Skeletal muscle satellite cell (primary cell): Measurements from ENCODE around the gene TRIOBP.

Source experiments
- H3K27me3 ChIP-seq: 2 replicates; pipeline ENCODE4 v1.7.0; 2013; ENCODE audit warnings: low read length; ENCODE audit not compliant: control insufficient read depth, insufficient read depth
- H3K36me3 ChIP-seq: 2 replicates; pipeline ENCODE4 v1.7.0; 2013; ENCODE audit warnings: mild to moderate bottlenecking, control low read depth, low read length; ENCODE audit not compliant: insufficient read depth
- H3K4me1 ChIP-seq: 2 replicates; pipeline ENCODE4 v1.7.0; 2013; ENCODE audit warnings: low read length; ENCODE audit not compliant: control insufficient read depth, insufficient read depth
- H3K4me2 ChIP-seq: 2 replicates; pipeline ENCODE4 v1.7.0; 2013; ENCODE audit warnings: mild to moderate bottlenecking, low read length
- H3K4me3 ChIP-seq: 2 replicates; pipeline ENCODE4 v1.7.0; 2013; ENCODE audit warnings: low read length
- H3K9ac ChIP-seq: 2 replicates; pipeline ENCODE4 v1.7.0; 2013; ENCODE audit warnings: mild to moderate bottlenecking, low read depth, low read length, moderate library complexity
- H3K9me3 ChIP-seq: replicated peaks from 2 replicates; pipeline ENCODE4 v1.7.0; 2013; ENCODE audit warnings: mild to moderate bottlenecking, control low read depth, low read length

TRIOBP gene

DNA sequence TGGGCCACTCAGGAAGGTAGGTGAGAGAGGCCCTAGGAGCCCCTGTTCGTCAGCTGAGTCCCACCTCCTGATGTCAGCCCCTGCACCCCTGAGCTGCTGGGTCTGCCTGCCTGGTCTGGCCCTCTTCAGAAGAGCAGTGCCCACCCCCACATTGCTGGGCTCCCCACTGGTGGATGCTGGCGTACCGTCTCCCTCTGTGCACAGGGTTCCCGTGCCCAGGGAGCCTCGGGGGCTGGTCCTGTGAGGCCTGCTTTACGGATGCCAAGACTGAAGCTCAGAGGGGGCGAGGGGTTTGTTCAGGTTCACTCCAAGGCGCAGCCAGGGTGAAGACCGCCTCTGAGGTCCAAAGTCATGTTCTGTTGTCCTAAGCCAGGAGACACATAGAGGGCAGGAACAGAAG lies 66.2 kb downstream of the TRIOBP start:
- Histone ChIP-seq H3K9me3 (no peaks in the 10 kb centered on the region), H3K4me1 (no peaks in the 10 kb centered on the region), H3K4me2 (no peak overlapping the region), H3K9ac (no peak overlapping the region), H3K27me3 (no peaks in the 10 kb centered on the region), H3K36me3 (peaks cover 84% of the 10 kb centered on the region), H3K4me3 (no peak overlapping the region)

DNA sequence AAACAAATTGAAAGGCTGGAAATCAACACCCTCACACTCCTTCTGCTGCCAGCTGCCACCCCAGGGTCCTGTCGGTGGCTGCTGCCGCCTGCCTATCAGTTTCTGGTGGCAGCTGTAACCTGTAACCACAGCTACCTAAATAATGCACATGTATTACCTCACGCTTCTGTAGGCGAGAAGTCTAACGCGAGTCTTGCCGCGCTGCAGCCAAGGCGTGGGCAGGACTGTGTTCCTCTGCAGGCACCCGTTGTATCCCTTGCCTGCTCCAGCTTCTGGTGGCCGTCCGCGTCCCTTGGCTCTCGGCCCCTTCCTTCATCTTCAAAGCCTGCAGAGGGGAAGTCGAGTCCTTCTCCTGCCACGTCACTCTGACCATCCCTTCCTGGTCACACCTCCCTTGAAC lies 66.8 kb downstream of the TRIOBP start:
- Histone ChIP-seq H3K36me3 (peaks cover 83% of the 10 kb centered on the region), H3K27me3 (no peaks in the 10 kb centered on the region), H3K9me3 (no peaks in the 10 kb centered on the region), H3K9ac (no peak overlapping the region), H3K4me2 (no peak overlapping the region), H3K4me1 (no peaks in the 10 kb centered on the region), H3K4me3 (no peak overlapping the region)

DNA sequence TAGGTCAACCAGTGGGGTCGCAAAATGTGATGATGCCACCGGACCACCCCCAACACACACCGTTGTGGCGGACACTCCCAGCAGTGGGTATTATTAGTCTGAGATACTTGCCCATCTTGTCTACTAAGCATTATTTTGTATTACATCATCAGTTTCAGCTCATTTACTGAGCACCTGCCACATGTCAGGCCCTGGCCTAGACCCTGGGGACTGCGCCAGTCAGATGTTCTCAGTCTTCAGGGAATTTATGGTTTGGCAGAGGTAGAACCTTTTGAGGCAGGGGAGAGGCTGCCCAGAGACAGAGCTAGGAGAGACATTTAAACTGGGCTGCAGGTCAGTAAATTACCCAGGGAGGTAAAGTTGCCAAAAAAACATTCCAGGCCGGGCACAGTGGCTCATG lies 67.8 kb downstream of the TRIOBP start:
- Histone ChIP-seq H3K4me2 (no peak overlapping the region), H3K9me3 (no peaks in the 10 kb centered on the region), H3K27me3 (no peaks in the 10 kb centered on the region), H3K4me3 (no peak overlapping the region), H3K9ac (no peak overlapping the region), H3K36me3 (peaks cover 83% of the 10 kb centered on the region), H3K4me1 (no peaks in the 10 kb centered on the region)

DNA sequence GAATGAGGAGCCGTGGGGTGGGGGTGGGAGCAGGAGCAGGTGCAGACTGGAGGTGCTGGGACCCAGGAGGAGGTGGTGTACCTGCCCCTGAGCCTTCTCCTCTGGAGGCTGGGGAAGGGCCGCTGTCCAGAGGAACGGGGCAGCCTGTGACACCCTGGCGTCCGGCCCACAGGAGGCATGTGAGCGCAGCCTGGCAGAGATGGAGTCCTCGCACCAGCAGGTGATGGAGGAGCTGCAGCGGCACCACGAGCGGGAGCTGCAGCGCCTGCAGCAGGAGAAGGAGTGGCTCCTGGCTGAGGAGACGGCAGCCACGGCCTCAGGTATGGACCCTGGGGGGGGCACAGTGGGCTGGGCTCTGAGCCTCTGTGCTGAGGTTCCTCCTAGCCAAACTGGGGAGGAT lies 68.7 kb downstream of the TRIOBP start:
- Histone ChIP-seq H3K4me3 (no peak overlapping the region), H3K9ac (no peak overlapping the region), H3K36me3 (peaks cover 77% of the 10 kb centered on the region), H3K4me2 (no peak overlapping the region), H3K4me1 (no peaks in the 10 kb centered on the region), H3K9me3 (no peaks in the 10 kb centered on the region), H3K27me3 (no peaks in the 10 kb centered on the region)

DNA sequence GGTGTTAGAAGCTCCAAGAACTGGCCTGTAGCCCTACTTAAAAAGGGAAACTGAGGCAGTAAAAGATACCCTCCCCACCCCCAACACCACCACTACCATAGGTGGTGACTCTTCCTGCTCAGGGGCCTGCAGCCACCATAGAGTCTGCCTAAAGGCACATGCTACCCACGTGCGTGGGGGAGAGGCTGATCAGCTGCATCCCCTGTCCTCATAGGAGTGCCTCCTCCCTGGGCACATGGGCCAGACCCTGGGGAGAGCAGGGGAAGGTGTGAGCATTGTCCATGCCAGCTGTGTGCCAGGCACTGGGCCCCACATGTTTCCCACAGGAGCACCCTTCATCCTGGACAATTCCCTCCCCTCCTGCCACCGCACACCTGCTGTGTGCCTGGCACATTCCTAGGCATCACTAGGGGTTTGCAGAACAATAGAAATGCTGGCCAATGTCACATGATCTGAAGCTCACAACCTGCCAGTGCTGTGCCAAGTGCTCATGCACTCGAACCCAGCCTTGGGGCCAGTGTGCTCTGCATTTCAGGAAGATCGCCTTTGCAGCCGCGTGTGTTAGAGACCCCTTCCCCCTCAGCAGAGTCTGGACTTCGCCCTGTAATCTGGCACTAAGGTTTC lies 69.2 kb downstream of the TRIOBP start:
- Histone ChIP-seq H3K9me3 (no peaks in the 10 kb centered on the region), H3K4me2 (no peak overlapping the region), H3K4me1 (no peaks in the 10 kb centered on the region), H3K9ac (no peak overlapping the region), H3K4me3 (no peak overlapping the region), H3K36me3 (peaks cover 74% of the 10 kb centered on the region), H3K27me3 (no peaks in the 10 kb centered on the region)

DNA sequence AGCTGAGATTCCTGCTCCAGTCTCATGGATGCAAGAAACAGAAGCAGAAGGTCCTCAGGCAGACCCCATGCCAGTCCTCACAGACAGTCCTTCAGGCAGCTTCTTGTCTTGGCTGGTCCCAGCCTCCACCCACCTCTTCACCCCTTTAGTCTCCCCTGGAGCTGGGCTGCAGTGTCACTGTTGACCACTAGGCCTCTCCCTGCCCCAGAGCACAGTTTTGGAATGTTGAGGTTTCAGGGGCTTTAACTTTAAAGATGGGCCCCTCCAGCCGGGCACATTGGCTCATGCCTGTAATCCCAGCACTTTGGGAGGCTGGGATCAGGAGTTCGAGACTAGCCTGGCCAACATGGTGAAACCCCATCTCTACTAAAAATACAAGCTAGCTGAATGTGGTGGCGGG lies 71.4 kb downstream of the TRIOBP start:
- Histone ChIP-seq H3K4me1 (no peaks in the 10 kb centered on the region), H3K9me3 (no peaks in the 10 kb centered on the region), H3K4me2 (no peak overlapping the region), H3K27me3 (no peaks in the 10 kb centered on the region), H3K4me3 (no peak overlapping the region), H3K9ac (no peak overlapping the region), H3K36me3 (peaks cover 77% of the 10 kb centered on the region)

DNA sequence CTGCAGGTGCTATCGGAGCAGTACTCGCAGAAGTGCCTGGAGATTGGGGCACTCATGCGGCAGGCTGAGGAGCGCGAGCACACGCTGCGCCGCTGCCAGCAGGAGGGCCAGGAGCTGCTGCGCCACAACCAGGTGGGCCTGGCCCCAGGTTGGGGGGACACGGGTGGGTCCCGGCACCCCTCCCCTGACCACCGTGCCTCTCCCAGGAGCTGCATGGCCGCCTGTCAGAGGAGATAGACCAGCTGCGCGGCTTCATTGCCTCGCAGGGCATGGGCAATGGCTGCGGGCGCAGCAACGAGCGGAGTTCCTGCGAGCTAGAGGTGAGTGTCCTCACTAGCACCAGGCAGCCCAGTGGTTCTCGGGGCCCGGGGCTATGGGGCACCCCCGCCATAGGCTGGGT lies 72.2 kb downstream of the TRIOBP start:
- H3K4me1 ChIP-seq = no peaks in the 10 kb centered on the region
- no peak overlapping the region for H3K4me2 ChIP-seq
- H3K9me3 ChIP-seq = no peaks in the 10 kb centered on the region
- H3K36me3 ChIP-seq = peaks cover 77% of the 10 kb centered on the region
- no peaks in the 10 kb centered on the region for H3K27me3 ChIP-seq
- no peak overlapping the region for H3K4me3 ChIP-seq
- no peak overlapping the region for H3K9ac ChIP-seq

DNA sequence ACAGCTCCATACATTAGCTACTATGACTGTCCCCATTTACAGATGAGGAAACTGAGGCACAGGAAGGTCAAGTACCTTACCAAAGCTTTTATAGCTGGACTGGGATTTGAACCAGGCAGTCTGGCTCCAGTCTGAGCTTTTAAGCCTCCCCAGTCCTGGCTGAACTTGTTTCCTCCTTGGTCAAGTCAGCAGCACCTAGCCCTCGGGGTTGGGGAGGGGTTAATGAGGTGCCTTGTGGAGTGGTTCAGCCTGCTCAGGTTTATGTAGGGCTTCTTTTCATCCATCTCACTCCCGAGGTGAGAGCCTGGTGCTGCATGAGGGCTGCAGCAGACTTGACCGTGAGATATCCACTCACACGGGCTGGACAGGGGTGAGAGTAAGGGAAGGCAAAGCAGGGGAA lies 74.2 kb downstream of the TRIOBP start:
- H3K9ac ChIP-seq = no peak overlapping the region
- H3K27me3 ChIP-seq = no peaks in the 10 kb centered on the region
- peaks cover 17% of the 10 kb centered on the region for H3K4me1 ChIP-seq
- no peak overlapping the region for H3K4me3 ChIP-seq
- H3K9me3 ChIP-seq = no peaks in the 10 kb centered on the region
- H3K36me3 ChIP-seq = peaks cover 74% of the 10 kb centered on the region
- H3K4me2 ChIP-seq = no peak overlapping the region

DNA sequence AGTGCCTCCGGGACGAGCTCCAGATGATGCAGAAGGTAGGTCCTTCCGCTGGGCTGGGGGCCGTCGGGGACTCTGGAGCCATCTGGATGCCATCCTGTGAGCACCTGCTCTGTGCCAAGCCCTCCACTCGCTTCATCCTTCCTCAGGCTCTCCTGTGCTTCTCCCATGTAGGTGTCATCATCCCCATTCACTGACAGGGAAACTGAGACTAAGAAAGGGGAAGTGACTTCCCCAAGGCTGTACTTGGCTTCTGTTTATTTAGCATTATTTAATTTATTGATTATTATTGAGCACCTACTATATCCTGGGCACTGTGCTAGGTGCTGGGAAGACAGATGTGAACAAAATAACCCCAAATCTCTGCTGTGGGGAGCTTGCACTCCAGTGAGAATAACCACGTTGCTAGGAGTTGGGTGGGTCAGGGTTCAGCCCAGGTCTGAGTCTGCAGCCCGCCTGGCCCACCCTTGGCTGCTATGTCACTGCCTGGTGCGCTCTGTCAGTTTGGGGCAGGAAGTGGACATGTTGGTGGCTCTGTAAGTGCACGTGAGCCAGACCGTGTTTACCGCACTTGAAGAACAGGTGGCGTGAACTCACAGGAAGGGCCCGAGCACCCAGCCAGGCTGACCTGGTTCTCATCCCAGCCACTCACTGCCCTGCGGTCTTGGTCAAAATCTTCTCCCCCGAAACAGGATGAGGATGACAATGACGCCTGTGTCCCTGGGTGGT lies 75.0 kb downstream of the TRIOBP start:
- Histone ChIP-seq H3K4me3 (no peak overlapping the region), H3K36me3 (peaks cover 69% of the 10 kb centered on the region), H3K9me3 (no peaks in the 10 kb centered on the region), H3K9ac (no peak overlapping the region), H3K27me3 (no peaks in the 10 kb centered on the region), H3K4me1 (peaks cover 25% of the 10 kb centered on the region), H3K4me2 (no peak overlapping the region)

DNA sequence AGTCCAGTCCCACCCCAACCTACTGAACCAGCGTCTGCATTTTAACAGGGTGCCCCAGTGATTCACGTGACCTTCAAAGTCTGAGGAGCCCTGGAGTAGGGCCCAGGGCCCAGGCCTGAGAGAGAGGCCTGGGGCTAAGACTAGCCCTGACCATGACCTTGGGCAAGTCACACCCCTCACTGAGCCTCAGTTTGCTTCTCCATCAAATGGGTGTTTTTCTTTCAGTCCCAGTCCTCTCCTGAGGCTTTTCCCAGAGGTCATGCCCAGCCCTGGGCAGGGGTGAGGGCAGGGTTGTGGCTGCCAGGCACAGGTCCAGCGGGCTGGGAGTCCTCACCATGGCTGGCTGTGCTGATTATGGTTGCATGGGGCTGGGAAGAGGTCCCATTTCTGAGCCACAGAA lies 77.9 kb downstream of the TRIOBP start:
- peak overlapping the region; percentile 27 for H3K9ac ChIP-seq
- H3K36me3 ChIP-seq = peaks cover 44% of the 10 kb centered on the region
- peaks cover 31% of the 10 kb centered on the region for H3K4me1 ChIP-seq
- H3K27me3 ChIP-seq = no peaks in the 10 kb centered on the region
- H3K9me3 ChIP-seq = no peaks in the 10 kb centered on the region
- no peak overlapping the region for H3K4me3 ChIP-seq
- no peak overlapping the region for H3K4me2 ChIP-seq

DNA sequence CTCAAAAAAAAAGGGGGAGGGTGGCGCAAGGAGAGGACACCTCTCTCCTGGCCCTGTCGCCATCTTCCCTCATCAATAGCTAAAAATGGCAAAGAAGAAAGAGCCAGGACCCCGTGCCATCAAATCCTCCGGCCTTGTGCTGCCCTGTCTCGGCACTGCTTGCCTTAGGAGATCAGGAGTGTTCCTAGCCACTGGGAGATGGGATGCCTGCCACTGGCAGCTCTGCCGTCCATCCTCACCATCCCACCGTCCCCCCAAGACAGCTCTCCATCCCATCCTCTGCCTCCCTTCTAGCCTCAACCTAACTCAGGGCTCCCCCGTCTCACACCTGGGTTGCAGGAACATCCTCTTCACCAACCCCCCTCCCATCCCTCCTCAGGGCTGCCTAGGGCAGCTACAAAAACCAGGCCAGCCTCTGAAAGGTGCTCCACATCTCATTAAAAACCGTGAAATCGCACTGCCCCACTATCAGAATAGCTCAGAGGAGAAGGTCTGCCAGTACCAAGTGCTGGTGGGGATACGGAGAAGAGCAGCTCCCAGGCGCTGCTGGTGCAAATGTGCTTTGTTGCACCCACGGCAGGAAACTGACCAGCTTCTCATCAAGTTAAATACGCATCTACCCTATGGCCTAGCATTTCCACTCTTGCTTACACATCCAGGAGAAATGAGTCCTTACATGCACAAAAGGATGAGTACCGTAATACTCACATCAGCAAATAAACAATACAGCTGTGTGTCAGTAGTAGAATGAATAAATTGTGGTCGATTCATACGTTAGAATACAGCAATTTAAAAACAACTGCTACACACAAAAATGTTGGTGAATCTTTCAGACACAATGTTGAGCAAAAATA lies 79.2 kb downstream of the TRIOBP start:
- peak overlapping the region; percentile 62 for H3K9ac ChIP-seq
- H3K4me3 ChIP-seq = no peak overlapping the region
- H3K27me3 ChIP-seq = no peaks in the 10 kb centered on the region
- peaks cover 31% of the 10 kb centered on the region for H3K4me1 ChIP-seq
- peaks cover 40% of the 10 kb centered on the region for H3K36me3 ChIP-seq
- H3K4me2 ChIP-seq = peak overlapping the region; percentile 56
- H3K9me3 ChIP-seq = no peaks in the 10 kb centered on the region
